Choroid plexus epithelial cell (primary cell): ENCODE data around the gene OVCH2.
"Not testable (repeated sequence)": the region's sequence is repeated elsewhere in the genome, so short reads cannot be mapped to it uniquely, and the experiment has no call there.

Source experiments
- DNase-seq: peaks from one replicate; pipeline ENCODE4 v3.0.0-alpha.2; 2010; ENCODE audit warnings: low read depth
- H3K4me3 ChIP-seq: 2 replicates; pipeline ENCODE4 v1.5.1; 2011; ENCODE audit warnings: low read depth, mild to moderate bottlenecking, control low read depth, low read length, moderate library complexity
- TF ChIP-seq, protein P1 (sequence below): conservative IDR thresholded peaks from 2 replicates; pipeline ENCODE4 v1.5.1; 2011; ENCODE audit warnings: low read depth, mild to moderate bottlenecking, control low read depth, inconsistent platforms, low read length, moderate library complexity

The OVCH2 gene

DNA sequence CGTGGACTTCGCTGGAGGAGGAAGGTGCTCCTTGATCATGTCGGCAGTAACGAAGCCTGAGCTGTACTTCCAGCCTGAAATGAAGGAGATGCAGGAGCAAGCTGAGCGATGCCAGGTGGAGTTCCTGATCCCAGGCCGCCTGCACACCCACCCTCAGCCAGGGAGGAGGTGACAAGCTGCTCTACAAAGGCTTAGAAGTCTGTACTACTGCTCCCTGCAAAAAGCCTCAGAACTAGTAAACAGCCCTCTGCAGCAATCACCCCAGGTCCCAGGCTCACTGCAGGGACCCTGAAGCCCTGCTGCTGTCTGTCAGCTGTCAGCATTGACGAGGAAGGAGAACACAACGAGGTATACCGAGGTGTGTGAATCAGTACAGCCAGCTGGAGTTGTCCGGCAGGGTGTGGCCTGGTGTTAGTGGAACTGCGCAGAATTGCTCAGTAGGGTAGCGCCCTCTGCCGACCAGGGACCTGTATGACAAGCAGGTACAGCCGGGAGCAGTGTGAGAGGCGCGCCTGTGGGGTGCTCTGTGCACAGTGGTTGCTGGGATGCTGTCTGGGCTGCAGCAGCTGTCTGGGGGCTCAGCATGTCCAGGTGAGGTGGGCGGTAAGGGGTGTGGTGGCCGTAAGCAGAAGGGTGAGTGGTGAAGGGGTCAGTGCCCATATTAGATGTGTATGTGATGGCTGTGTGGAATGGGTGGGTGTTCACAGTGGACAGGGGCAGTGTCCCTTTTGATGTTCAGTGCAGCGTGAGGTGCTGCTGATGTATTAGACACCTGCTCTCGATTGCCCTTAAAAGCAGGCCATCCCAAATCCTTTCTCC, 40.6 kb downstream of the OVCH2 start:
- peak; percentile 78 for DNase-seq
- no peak overlapping the region for H3K4me3 ChIP-seq
- TF ChIP-seq, protein P1, sequence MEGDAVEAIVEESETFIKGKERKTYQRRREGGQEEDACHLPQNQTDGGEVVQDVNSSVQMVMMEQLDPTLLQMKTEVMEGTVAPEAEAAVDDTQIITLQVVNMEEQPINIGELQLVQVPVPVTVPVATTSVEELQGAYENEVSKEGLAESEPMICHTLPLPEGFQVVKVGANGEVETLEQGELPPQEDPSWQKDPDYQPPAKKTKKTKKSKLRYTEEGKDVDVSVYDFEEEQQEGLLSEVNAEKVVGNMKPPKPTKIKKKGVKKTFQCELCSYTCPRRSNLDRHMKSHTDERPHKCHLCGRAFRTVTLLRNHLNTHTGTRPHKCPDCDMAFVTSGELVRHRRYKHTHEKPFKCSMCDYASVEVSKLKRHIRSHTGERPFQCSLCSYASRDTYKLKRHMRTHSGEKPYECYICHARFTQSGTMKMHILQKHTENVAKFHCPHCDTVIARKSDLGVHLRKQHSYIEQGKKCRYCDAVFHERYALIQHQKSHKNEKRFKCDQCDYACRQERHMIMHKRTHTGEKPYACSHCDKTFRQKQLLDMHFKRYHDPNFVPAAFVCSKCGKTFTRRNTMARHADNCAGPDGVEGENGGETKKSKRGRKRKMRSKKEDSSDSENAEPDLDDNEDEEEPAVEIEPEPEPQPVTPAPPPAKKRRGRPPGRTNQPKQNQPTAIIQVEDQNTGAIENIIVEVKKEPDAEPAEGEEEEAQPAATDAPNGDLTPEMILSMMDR: peak; percentile 87

DNA sequence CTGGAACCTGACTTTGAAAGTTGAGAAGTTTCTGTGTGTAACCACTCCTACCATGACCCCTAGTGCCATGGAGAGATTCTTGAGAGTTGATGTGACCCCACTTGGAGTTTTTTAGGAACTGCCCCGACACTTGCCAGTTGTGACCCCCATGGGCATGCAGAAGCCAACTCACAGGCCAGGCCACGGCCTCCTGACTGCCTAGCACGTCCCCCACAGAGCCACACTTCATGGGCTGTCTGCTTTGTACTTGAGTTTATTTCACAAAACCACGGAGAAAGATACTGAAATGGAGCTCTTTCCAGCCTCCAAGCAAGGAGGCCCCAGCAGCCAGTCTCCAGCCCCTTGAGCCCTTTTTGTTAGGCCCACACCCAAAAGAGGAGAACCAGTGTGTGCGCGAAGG, 41.4 kb downstream of the OVCH2 start:
- TF ChIP-seq, protein P1: no peak
- DNase-seq: no peak
- H3K4me3 ChIP-seq: no peak overlapping the region

DNA sequence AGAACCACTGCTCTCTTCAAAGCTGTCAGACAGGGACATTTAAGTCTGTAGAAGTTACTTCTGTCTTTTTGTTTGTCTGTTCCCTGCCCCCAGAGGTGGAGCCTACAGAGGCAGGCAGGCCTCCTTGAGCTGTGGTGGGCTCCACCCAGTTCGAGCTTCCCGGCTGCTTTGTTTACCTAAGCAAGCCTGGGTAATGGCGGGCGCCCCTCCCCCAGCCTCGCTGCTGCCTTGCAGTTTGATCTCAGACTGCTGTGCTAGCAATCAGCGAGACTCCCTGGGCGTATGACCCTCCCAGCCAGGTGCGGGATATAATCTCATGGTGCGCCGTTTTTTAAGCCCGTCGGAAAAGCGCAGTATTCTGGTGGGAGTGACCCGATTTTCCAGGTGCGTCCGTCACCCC, 42.7 kb downstream of the OVCH2 start:
- not testable (repeated sequence) for DNase-seq, H3K4me3 ChIP-seq

DNA sequence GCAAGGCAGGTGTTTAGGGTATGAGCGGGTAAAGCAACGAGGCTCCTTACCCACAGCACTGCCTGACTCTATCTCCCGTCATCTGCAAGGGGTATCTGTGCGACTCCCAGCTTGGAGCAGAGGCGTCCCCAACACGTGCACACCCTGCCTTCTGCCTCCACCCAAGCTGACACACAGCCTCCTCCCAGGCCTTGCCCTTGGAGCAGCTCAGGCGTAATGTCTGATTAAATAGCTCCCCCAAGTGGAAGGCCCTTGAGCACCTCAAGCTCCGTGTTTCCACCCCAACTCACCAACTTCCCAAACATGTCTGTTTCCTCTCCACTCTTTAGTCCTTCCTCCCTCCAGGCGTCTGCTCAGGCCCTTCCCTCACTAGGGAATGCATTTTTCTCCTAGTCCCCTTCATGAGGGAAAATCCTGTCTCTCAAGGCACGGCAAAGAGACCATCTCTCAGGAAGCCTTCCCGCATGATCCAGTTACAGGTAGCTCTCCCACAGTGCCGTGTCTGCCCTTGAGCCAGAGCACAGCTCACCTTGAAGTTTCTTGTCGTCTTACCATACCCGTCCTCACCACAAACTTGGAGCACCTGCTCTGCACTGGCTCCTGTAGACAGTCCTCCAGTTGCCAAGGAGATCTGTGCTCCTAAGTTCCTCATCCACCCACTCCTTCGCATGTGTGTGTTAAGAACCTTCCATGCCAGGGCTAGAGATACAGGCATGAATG, 48.8 kb downstream of the OVCH2 start:
- peak; percentile 81 for DNase-seq
- TF ChIP-seq, protein P1: peak; percentile 77
- no peak overlapping the region for H3K4me3 ChIP-seq

DNA sequence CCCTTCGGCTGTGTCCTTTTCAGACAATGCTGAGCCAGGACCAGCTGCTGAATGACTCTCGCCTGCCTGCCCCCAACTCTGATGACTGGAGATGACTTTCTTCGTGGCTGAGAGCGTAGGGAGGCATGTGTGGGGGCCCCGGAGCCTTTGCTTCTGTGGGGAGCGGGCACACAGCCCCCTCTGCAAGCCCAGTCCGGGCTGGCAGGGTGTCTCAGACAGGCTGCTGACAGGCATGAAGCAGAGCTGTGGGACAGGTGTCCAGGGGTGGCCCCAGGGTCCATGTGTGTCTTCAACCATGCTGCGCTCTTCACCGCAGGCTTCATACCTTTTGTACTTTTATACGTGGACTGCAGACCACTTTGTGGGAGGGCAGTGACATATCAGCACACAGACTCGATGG, 49.6 kb downstream of the OVCH2 start:
- no peak for DNase-seq
- H3K4me3 ChIP-seq: no peak overlapping the region
- TF ChIP-seq, protein P1: no peak

DNA sequence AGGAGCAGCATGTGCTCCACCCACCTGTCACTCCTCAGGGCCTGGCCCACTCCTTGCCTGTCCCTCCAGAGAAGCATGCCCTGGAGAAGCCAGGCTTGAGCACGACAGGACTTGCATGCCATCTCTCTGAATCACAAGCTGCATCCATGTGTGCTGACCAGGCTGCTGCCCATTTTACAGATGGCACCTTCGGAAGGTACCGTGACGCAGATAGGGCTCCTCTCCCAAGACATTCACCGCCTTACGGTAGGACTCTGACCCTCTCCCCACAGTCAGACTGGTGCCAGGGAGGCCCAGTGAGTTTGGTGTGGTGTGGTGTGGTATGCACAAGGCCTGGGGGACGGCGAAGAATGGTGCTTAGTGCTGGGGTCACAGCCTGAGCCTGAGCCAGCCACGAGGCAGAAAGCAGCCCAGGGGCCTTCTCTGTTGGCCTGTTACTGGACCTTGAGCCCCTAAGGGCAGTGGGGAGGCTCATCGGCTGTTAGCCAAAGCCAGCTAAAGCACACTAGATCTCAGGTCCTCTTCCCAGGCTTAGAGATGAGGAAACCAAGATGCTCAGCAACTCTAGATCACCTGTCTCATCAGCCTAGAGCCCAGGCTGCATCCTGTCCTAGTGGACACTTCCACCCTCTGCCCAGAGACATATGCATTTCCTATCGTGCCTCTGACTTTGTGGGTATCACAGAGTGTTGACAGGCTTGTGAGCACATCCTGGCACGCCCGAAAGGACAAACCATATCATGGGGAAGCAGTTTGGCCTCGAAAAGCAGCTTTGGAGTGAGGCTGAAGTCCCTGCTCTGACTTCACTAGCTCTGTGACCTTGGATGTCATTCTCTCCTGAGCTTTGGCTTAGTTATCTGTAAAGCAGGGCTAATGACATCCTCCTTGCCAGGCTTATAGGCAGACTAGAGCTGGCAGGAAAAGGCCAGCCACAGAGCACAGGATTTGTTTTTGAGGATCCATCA, 50.7 kb downstream of the OVCH2 start:
- TF ChIP-seq, protein P1: no peak
- no peak overlapping the region for H3K4me3 ChIP-seq
- DNase-seq: no peak
